NCI-H82 (cell line): Measurements from ENCODE around the gene PAPPA2.
A peak's percentile ranks its signal among the peaks of the same experiment; 100 is the strongest.

ENCODE experiments used
- DNase-seq: peaks from one replicate; lab custom pipeline; 2025; lab: John Stamatoyannopoulos, UW

The PAPPA2 gene

DNA sequence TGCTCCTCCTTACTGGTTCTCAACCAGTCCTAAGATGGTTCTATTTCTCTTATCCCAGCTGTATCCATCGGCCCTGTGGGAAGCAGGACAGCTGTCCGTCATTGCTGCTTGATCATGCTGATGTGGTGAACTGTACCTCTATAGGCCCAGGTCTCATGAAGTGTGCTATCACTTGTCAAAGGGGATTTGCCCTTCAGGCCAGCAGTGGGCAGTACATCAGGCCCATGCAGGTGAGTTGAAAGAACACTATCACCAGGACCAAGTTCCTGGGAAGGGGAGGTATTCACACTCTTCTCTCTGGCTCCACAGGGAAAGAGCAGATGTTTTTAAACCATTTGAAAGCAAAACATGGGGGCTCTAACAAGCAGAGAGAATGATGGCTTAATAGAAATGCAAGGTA lies 302.6 kb downstream of the PAPPA2 start:
- no peak for DNase-seq

DNA sequence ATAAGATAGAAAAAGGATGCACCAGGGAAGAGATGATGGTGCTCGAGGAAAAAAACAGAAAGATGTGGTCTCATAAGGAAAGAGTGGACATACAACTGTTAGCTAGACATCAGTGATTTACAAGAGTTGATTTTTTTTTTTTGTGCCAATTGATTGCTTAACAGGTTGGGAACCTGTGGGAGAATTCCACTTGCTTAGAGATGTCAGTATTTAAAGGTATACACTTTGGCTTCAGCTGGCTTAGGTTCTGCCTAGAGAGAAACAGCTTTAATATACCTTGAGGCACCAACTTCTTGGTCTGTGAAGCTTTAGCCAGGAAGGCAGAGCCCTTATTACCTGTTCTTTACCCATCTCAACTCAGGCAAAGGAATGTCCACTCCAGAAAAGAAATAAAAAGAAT lies 303.8 kb downstream of the PAPPA2 start:
- no peak for DNase-seq

DNA sequence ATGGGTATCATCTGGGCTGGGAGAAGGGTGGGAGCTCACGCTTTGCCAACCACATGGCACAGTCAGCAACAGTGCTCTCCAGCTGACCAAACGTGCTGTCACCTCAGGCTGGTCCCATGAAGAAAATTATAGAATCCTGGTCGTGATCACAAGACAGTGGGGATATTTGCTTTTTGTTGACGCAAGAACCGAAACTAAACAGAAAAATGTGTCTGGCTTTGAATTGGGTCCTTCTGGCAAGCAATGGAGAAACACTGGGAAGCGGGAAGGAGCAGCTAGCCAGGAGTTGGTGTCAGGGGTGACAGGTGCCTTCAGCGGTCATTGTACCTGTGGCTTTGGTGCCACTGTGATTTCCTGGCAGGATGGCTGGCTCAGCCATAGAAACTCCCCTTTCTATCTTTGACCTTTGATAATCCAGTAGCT lies 304.8 kb downstream of the PAPPA2 start:
- no peak for DNase-seq

DNA sequence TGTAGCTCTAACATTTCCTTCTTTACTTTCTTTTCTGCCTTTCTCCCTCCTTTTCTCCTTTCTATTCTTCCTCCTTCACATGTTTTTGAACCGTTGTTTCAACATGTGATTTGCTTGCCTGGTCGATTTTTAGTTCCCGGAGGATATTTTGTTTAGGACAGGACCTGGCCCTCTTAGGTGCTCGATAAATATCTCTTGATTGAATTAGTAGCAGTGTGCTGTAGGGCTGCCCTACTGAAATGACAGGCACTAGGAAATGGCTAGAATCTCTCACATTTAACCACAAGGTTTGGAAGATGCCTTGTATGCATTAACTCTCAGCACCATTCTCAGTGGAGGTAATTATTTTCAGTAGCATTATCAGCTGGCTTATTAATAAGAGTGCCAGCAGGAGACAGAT lies 305.6 kb downstream of the PAPPA2 start:
- no peak for DNase-seq

DNA sequence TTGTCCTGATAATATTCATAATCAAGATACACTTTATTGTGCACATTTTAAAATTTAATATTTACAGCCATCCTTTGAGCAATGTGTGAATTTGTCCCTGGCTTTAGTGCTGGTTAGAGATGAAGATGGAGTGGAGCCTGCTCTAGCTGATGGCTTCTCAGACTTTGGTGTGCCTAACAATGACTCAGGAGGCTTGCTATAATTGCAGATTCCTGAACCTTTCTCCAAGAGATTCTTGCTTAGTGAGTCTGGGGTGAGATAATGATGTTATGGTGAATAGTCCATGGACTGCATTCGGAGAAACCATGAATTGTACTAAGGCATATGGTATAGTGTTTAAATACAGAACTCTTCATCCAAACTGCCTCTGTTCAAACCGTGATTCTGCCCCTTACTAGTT lies 307.1 kb downstream of the PAPPA2 start:
- DNase-seq, result no peak

DNA sequence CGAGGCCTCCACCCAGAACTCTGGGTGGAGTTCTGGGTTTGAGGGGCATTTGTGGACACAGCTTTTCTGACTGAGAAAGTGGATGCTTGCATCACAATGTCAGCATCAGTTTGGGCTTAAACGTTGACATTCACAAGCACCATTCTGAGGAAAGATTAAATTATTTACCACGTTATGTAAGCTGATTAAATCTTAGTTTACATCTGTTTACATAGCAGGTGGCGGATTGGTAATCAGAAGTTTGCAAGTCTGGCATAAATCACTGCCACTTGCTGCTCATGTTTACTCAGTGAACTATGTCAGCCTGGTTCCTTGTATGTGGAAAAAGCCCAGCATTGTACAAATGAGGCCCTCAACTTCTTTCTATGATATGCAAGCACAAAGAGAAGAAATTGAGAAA lies 310.1 kb downstream of the PAPPA2 start:
- peak; percentile 83 for DNase-seq

DNA sequence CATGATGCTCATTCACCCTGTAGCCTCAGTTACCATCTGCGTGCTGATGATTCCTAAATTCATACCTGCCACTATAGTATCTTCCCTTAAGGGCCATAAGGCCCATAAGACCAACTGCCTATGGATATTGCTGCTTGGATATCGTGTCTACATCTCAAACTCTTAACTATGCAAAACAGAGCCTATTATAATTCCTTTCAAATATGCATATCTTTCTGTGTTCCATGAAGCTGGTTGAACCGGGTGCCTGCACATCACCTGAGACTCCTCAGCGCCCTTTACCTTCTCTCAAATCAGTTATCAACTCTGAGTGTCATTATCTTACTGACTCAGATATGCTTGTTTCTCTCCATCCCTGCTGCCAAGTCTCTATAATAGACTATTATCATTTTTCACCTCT lies 311.2 kb downstream of the PAPPA2 start:
- DNase-seq, result no peak

DNA sequence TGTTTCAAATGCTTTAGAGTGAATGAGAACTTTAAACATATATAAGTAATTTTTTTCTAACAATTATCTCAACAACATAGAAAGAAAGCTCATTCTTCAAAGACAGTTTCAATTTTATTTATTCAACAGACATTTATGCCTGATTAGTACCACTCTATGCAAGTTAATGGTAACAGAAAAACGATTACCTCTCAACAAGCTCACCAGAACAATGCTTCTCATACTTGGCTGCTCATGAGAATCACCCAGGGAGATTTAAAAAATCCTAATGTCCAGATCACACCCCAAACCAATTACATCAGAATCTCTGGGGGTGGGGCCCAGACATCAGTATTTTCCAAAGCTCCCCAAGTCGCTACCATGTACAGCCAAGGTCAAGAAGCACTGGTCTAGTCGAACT lies 312.4 kb downstream of the PAPPA2 start:
- DNase-seq, result no peak

DNA sequence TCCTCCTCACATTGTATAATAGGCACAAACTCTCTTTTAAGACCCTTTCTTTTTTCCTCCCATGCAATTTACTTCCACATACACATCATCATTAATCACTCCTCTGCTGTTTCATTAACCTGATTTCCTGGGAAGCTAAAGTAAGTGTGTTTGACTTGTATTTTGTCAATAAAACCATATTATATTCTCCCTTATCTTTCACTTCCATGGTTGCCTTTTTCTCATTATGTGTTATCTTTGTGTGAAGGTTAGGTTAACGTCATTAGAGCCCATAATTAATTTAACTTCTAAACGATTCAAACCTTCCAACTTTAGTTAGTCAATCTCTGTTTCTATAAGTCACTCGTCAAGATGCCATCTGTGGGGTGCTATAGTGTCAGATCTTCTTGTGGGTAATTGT lies 313.0 kb downstream of the PAPPA2 start:
- no peak for DNase-seq

DNA sequence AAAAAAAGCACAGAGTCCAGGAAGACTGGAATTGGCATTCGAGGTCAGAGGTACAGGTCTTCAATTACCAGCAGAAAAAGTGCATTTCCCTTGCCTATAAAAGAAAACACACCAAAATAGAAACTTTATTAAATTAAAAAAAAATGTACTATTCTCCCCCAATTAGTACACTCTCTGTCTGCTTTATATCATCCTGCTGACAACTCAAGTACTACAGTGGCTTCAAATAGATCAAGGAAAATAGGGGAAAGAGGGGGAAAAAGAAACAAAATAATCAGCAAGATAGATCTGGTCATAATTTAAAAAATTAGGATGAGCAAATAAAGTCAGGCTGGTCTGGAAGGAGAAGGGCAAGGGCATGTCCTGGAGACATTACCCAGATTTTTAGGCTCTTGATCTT lies 315.1 kb downstream of the PAPPA2 start:
- no peak for DNase-seq

DNA sequence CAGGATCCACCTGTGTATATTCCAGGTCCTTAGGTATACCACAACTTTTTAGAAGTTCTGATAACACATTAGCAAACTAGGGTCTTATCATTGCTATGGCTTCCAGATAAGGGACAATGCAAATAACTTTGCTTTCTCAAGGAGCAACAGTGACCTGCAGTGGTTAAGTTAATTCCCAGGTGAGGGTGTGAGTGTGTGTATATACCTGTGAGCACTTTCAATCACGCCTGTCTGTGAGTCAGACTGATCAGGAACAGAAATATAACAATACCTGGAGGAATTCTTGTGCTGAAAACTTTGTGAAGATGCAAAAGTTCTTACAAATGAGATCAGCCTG lies 317.0 kb downstream of the PAPPA2 start:
- DNase-seq, result no peak

DNA sequence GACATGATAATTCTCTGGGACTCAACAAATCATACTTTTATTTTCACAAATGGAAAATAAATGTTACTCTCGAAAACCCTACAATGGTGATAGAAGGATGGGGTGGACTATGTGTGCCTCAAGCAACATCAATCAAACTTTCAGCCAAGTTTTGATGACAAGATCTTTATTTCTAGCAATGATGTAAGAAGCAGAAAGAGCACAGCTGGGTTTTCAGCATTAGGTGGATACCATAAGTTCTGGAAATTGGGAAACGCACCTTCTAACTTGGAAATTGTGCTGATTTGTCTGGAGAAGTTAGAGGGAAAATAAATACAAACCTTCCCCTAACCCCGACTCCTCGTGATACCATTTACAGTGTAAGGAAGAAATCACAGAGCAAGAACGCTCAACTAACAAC lies 320.3 kb downstream of the PAPPA2 start:
- no peak for DNase-seq

DNA sequence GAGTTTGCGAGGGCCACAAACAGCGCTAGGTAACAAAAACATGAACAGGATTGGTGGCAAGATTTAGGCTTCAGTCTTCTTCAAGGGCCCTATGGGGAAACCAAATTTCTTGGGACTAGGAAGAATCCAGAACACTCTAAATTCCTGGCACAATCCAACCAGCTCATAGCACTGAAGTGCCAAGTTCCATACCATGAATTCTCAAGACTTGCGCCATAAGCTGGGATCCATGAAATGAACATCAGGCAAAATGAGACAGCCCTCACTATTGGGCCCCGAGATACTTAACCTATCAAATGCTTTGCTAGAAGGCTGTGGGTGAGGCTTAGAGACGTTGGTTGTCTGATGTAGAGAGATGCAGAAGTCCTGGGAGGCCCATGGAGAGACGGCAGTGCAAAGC lies 322.1 kb downstream of the PAPPA2 start:
- DNase-seq, result no peak

DNA sequence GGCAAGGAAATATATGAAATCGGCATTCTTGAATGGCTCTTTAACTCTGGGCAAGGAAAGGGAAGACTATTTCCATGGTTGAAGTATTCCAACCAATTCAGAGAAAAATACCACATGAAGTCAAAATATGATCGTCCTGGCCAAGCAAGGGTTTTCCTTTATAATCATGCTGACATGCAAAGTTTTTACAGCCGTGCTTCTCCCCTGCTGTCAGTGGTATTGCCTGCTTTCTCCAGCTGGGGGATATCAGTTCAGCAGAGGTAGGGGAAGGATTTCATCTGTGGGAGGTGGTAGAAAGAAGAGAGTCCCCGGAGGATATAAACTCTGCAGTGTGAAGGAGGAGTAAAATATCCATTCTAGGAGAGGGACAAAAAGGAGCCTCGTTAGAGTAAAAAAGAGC lies 322.8 kb downstream of the PAPPA2 start:
- DNase-seq, result peak; percentile 16

DNA sequence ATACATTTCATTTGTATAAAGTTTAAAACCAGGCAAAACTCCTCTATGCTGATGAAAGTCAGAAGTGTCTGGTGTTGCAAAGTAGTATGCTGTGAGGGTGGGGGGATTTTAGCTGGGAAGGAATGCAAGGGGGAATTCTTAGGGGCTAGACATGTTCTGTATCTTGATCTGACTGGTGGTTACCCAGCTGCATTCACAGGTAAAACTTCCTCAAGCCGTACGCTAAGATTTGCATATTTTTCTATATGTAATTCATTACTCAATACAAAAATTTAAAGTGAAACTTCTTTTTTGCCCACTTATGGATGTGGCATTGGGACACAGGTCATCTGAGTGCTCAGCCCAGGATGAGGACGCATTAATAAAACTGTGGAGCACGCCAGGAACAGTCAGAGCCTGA lies 323.3 kb downstream of the PAPPA2 start:
- no peak for DNase-seq

DNA sequence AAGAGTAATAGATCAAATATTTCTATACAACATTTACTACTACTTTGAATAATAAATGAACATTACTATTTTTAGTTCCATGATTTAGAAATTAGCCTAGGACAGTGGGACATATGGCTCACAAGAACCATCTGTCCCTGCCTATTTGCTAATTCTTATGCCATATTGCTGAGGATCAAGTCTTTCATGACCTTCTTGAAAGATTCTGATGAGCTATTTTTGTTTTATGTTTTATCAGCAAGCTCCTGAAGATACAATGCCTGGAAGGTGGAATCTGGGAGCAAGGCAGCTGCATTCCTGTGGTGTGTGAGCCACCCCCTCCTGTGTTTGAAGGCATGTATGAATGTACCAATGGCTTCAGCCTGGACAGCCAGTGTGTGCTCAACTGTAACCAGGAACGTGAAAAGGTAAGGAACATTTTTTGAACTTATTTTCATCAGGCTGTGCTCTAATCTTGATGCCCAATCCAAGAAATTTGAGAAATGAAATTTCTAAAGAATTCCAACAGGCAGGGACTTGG lies 326.7 kb downstream of the PAPPA2 start:
- DNase-seq, result peak; percentile 63

DNA sequence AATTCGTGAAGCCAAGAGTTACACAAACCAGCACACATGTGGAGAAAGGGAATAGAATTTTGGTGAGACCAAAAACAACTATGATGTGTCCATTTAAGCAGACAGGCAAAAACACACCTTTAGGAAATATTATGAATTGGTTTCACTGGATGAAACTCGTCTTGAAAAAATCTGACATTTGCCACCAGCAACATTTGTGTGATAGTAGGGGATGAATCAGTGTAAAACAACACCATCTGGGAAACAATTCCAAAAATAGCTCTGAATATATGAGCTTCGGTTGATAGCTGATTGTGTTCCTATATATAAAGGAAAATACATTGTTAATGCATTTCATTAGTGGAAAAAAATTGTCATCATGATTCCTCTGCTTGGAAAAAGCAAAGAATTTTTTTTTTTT lies 327.8 kb downstream of the PAPPA2 start:
- no peak for DNase-seq

DNA sequence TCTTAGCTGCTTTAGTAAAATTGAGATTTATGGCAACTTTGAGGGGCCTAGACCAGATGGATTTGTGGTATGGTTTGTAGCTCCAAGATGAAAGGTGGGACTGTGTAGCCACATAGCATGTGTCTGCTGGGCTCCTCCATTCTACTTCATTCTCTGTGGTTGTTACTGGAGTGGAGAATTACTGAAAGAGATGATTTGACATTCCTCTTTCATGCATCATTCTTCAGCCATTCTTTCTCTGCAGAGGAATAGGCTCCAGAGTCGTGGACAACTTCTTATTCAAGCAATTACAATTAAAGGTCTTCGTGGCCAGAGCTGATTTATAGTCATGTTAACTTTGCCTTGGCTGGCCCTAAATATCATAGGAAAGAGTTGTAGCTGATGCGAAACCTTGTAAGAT lies 328.9 kb downstream of the PAPPA2 start:
- no peak for DNase-seq

DNA sequence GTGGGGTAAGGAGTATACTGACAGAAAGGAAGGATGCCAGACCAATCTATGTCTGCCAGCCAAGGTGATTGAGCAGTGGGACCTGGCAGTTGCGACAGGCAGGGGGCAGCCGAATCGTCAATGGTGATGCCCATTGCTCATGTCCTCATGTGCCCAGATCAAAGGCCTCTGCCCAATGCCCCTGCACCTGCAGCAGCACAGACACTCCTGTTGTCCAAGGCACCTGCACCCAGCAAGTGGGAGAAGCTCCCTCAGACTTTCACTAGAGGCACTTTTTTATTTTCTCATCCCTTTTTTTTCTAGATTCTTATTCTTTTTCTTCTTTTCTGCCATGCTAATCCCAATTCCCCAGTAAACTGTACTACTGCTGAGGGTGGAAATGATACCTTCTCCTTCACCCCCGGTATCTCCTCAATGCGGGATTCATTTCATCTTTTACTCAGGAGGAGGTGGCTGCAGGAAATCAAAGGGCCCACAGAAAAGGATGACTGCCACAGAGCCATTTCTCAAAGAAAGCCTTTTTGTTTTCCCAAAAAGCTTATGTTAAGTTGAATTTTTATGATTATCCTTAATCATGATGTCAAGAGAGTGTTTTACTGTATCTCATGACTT lies 332.0 kb downstream of the PAPPA2 start:
- DNase-seq, result no peak

DNA sequence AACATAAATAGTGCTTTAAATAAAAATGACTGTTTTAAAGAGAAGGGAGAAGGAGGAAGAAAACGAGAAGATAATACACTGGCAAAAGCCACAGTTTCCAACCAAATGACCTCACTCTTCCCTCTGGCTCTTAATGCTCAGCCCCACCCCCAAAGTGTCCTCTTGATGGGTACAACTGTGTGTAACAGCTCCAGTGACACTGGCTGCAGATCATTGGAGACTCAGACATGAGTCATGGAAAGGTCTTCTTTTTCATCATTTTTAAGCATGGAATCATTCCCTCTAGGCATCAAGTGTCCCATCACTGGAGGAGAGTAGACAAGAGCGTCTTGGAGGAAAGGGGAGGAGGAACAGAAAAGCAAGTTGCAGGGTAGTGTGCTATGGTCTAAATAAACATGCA lies 333.0 kb downstream of the PAPPA2 start:
- peak; percentile 19 for DNase-seq

DNA sequence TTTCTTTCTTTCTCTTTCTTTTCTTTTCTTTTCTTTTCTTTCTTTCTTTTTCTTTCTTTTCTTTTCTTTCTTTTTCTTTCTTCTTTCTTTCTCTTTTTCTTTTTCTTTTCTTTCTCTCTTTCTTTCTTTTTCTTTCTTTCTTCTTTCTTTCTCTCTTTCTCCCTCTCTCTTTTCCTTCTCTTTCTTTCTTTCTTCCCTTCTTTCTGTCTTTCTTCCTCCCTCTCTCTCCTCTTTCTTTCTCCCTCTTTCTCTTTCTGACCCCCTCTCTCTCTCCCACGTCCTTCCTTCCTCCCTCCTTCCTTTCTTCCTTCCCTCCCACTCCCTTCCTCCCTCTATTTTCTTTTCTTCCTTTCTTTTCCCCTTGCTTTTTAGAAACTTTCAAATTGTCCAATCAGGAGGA lies 333.6 kb downstream of the PAPPA2 start:
- DNase-seq, result no peak

DNA sequence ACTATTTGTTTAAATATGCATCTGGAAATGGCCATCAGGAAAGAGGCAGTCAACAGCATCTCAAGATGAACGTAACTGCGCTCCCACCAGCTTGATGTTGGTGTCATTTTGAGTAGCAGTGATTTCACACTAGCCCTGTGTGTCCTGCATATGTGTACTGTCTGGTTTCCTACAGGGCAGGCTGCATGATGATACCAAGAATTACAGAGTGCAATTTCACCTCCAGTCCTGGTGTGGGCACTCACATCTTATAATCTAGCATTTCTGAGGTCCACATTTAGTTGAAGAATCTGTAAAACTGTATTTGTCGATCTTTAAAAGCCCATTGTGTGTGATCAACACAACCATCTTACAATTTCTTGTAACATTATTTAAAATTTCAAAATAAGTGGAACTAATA lies 336.4 kb downstream of the PAPPA2 start:
- DNase-seq, result no peak

DNA sequence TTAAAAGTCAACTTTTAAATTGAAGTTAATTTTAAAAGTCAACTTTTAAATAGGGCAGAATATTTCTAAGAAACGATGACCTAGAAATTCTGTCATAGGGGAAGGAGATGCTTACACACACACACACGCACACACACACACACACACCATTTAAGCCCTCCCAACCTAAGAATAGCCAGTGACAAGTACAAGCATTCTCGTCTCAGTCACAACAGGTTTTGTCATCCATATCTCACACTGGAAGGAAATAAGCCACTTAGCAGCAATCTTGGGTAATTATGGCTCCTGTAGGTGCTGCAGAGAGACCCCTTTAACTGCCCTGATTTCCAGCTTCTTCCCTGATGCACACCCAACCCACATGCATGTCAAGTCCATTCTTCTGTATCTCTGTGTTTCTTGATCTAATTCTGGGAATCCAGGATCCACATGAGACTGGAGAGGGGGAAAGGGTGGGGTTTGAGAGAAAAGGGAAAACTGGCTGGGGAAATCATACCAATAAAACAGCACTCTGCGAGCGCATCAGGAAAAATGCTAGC lies 338.1 kb downstream of the PAPPA2 start:
- DNase-seq, result peak; percentile 76

DNA sequence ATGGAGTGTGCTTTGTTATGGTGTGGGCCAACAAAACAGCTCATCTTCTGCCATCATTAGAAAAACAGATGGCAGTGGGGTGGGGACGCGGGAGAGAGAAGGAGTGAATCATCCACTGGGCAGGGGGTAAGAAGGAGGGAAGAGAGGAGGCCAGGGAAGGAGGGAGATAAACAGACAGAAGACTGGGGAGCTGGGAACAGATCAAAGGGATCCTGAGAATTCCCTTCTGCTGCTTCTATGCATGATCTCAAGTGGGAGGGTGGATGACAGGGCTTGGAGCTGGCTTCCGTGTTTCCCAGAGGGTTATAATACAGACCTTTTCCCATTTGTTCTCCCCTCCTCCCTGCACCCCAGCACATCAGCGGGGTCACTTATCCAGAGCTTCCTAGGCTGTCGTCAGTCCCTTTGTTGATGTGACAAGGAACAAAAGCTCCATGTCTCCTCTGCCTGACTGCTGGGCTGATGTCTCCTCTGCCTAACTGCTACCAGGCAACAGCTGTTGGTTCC lies 338.6 kb downstream of the PAPPA2 start:
- DNase-seq, result peak; percentile 77
